A204.1 (cell line): ENCODE measurements around the gene TMCC3.
"Not testable (repeated sequence)": the region's sequence is repeated elsewhere in the genome, so short reads cannot be mapped to it uniquely, and the experiment has no call there.

Source experiments
- FAIRE-seq: peaks from 2 replicates; lab custom pipeline; 2012; peaks lifted over from hg19 to GRCh38; lab: Jason Lieb, UNC

The TMCC3 gene, protein sequence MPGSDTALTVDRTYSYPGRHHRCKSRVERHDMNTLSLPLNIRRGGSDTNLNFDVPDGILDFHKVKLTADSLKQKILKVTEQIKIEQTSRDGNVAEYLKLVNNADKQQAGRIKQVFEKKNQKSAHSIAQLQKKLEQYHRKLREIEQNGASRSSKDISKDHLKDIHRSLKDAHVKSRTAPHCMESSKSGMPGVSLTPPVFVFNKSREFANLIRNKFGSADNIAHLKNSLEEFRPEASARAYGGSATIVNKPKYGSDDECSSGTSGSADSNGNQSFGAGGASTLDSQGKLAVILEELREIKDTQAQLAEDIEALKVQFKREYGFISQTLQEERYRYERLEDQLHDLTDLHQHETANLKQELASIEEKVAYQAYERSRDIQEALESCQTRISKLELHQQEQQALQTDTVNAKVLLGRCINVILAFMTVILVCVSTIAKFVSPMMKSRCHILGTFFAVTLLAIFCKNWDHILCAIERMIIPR

GRCh38 chr12:94650143-94651056 lies at the start of gene TMCC3:
Gene TMCC3 (minus strand): TSS chr12:94650557. CDS start chr12:94650430, 127 bp downstream.
- no peak for FAIRE-seq

DNA sequence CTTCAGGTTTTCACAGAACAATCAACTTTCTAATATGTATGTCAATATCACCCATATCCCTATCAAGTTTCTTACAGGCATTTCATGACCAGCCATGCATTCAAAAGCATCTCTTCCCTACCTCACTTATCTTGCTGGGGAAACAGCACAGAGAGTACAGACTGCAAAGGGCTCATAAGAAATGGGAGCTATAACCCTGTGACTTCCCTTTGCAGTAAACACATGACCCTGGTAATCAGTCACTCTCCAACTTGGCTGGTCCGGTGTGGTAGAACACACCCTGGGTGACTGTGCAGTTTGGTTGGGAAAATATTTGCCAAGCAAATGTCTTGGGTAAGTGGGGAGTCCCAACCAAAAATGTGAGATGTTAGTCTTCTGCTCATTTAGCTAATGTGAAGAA lies 49.4 kb upstream of the TMCC3 start:
- FAIRE-seq = no peak

DNA sequence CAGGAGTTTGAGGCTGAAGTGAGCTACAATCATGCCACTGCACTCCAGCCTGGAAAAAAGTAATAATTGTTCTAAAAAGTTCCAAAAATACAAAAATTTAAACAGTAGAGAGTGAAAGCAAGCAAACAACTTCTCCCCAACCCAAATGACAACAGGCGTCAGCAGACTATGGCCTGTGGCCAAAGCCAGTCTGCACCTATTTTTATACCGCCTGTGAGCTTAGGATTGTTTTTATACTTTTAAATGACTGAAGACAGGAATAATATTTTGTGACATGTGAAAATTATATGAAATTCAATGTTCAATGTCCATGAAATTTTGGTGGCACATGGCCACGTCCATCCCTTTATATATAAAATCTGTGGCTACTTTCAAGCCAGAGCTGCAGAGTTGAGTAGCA lies 48.2 kb upstream of the TMCC3 start:
- FAIRE-seq = no peak

- no peak for FAIRE-seq
Measured at GRCh38 chr12:94697631-94698030, 47.3 kb upstream of the TMCC3 start.

- FAIRE-seq = no peak
Measured at GRCh38 chr12:94694732-94695131, 44.4 kb upstream of the TMCC3 start.

GRCh38 chr12:94692826-94693225 lies 42.5 kb upstream of the TMCC3 start:
- FAIRE-seq = not testable (repeated sequence)

GRCh38 chr12:94690198-94690771 lies 39.9 kb upstream of the TMCC3 start:
- FAIRE-seq = no peak

GRCh38 chr12:94689646-94690036 lies 39.3 kb upstream of the TMCC3 start:
- FAIRE-seq = no peak

DNA sequence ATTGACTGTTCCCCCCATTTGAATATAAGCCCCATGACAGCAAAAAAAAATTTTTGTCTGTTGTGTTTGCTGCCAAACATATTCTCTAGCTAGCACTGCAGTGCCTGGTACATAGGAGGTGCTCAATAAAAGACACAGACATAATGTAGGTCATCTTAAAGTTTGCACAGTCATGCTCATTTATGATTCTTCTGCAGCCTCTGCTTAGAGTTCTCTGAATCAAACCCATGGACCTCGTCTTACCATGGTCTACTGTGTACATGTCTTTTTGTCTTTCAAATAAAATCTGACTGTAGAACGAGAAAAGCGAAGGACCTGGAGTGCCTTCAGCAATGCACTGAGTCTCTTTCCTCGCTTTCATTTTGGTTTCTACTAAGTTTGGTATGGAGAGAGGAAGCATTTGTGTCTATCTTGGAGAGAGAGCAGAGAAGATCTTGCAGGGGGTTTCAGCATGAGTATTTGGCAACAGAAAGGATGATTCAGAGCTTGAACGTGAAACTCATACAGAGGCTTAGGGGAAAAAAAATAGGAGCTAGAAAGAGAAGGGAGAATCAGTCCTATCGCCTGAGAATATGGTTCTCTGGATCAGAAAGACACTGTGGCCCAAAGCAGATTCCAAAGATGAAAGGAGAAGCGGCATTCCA lies 38.8 kb upstream of the TMCC3 start:
- FAIRE-seq = no peak

DNA sequence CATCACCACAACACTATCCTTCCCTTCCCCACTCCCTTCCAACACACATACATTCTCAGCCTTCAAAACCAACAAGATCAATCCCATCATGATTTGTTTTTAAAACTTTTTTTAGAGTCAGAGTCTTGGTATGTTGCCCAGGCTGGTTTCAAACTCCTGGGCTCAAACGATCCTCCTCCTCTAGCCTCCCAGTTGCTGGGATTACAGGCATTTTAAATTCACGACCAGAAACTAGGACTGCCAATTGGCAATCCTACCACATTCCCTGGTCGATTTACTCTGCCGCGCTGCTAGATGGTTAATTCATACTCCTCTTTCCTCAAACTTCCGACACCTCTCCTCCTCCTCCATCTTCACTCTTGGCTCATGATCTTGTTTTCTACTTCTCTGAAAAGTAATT lies 37.5 kb upstream of the TMCC3 start:
- FAIRE-seq = no peak

- no peak for FAIRE-seq
Measured at GRCh38 chr12:94686834-94687628, 36.7 kb upstream of the TMCC3 start.

DNA sequence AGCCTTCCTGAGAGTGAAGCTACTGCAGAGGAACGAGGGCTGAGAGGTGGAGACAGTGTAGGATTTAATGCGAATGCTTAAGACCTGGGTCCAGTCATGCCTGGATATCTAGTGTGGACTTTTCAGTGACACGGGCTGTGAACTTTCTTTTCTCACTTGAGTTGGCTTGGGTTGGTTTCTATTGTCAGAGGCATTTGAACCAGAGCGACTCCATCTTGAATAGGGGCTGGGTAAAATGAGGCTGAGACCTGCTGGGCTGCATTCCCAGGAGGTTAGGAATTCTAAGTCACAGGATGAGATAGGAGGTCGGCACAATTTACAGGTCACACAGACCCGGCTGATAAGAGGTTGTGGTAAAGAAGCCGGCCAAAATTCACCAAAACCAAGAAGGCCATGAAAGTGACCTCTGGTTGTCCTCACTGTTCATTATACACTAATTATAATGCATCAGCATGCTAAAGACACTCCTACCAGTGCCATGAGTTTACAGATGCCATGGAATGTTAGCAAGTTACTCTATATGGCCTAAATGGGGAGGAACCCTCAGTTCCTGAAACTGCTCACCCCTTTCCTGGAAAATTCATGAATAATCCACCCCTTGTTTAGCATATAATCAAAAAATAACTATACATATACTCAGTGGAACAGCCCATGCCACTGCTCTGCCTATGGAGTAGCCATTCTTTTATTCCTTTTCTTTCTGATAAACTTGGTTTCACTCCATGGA lies 34.2 kb upstream of the TMCC3 start:
- FAIRE-seq = no peak

DNA sequence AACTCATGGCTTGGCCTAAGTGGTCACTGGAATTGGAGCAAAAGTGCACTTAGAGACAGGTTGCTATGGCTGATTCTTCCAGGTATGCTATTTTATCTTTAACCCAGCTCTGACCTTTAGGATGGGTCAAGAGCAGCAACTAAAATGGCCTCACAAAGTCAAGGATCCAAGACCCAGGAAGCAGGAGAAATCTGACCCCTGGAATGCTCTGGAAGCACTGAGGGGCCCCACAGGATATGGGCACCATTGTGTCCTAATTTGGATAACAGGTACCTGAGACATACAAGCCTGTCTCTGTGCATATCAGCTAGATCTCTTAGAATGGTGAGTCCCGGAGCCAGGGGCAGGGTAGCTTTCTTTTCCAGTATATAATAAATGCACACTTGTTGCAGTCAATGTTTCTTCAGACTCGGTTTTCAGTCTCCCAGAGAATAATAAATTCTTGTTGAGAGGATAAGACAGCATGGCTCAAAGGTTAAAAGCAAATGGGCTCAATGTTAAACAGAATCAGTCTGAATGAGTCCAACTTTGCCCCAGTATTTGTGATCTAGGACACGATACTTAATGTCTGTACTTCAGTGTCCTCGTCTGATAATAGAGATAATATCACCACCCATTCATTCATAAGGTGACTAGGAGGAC lies 29.3 kb upstream of the TMCC3 start:
- no peak for FAIRE-seq

DNA sequence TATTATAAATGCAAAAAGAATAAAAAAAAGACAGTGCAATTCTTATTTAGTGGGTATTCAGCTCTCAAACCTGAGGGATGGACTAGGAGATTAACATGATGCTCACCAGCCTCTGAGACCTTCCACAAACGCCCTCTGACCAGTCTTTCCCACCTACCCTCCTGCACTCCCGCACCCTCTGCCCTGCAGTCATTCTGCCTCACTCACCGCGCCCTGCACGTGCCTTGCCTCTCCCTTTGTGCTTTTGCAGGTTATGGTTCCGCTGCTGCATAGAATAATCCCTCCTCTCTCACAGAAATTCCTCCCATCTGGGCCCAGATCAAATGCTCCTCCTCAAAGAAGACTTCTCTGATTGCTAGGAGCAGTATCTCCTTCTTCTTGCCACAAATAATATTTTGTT lies 28.5 kb upstream of the TMCC3 start:
- no peak for FAIRE-seq

DNA sequence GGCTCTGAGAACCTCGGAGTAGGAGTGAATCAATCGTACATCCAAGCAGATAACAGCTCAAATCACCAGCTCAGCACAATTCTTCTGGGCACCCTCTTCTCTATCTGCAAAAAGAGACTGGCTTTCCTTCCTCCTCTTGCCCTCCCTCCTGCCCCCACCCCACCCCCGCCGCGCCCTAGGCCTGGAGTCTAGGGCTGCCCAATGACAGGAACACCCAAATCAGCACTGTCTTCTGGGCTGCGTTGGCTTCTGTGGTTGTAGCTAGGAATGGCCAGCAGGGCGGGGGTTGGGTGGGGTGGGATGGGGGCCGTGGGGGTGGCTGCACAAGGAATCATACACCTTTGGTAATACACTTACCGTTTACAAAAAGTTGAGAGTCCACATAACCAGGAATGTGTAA lies 28.0 kb upstream of the TMCC3 start:
- FAIRE-seq = no peak

DNA sequence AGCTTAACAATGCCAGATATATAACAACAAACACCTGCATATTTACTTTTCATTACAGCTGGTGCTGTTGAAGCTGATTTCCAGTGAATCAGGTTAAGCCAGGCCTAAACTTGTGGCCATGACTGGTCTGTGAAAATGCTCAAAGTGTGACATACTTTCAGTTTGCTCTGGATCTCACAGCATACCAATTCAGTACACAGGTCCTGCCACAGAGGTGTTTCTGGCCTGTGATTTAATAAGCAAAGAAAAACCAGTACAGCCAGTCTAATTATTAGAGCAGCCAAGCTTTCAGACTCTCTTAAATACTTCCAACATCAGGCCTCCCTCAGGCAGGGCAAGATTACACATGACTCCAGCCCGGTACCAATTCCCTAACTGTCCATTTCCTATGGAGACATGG lies 27.4 kb upstream of the TMCC3 start:
- no peak for FAIRE-seq

DNA sequence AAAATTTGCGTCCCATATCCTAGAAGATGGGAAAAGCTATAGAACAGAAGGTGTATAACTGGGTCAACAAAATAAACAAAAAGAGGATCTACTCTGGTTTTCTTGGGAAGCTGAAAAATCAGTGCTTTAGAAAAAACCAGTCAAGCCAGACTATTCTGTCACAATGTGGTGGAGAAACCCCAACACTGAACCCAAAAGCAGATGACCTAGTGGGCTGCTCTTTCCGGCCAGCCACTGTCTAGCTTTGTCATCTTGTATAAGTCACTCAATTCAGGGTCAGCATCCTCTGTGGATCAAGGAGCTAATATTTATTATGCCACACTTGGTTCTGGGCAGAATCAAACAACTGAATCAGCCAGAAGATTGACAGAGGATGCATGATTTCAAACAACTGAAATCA lies 26.6 kb upstream of the TMCC3 start:
- no peak for FAIRE-seq

- FAIRE-seq = no peak
Measured at GRCh38 chr12:94676031-94676641, 25.8 kb upstream of the TMCC3 start.

DNA sequence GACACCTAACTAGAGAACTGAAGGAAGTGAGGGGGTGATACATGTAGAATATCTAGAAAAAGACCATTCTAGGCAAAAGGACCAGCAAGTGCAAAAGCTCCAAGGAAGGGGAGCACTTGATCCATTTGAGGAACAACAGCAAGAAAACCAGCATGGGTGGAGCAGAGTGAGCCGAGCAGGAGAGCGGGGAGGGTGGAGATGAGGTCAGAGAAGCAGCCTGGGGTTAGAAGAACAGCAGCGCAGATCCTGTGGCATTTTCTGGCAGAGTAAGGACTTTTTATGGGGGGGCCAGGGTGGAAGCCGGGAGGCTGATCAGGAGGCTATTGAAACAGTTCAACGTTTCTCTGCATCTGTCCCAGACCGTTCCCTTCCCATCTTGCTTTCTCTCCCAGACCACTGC lies 24.5 kb upstream of the TMCC3 start:
- no peak for FAIRE-seq

DNA sequence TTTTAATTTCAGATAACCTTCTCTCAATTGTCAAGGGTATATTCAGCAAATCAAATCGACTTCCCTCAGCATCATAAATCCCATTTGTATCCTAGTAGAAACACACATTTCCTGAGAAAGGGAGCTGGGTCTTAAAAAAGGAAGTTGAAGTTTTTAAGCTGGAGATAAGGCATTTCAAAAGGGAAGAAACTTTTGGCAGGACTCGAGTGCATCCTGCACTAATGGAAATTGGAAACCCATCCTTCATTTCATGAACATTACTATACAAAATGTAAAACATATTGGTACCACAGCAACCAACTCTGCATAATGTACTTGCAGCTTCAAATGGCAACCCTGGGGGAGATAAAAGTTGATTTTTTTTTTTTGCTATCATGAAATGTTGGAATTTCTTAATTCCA lies 23.7 kb upstream of the TMCC3 start:
- FAIRE-seq = no peak
